HepG2 (cell line): ENCODE data around the gene GAS5. TPM values are rescaled to one million over a fixed set of nuclear protein-coding genes. Genes with fewer than 3 reads are reported as not detected.
A peak's percentile ranks its signal among the peaks of the same experiment; 100 is the strongest.

Source experiments
- AGO1 ChIP-seq: fragments of 200-400 bp; formaldehyde crosslinking; IDR thresholded peaks from 2 replicates; pipeline ENCODE4 v1.6.1; 2017; ENCODE audit warnings: mild to moderate bottlenecking, low read depth, low read length, moderate library complexity; ENCODE audit not compliant: poor library complexity, severe bottlenecking
- BHLHE40 ChIP-seq: IDR thresholded peaks from 2 replicates; pipeline ENCODE4 v1.6.1; 2011; ENCODE audit warnings: low read length, improper control_type of control experiment
- EEA1 ChIP-seq: sonication (generic); formaldehyde crosslinking; IDR thresholded peaks from 2 replicates; pipeline ENCODE4 v1.5.1; 2020; ENCODE audit warnings: mild to moderate bottlenecking, missing genetic modification reagents, borderline replicate concordance
- ETS1 ChIP-seq: sonication (generic); formaldehyde crosslinking; IDR thresholded peaks from 2 replicates; pipeline ENCODE4 v1.4.0; 2020; ENCODE audit warnings: missing genetic modification reagents
- FOXC1 ChIP-seq: sonication (generic); formaldehyde crosslinking; IDR thresholded peaks from 2 replicates; pipeline ENCODE4 v1.8.0; 2022; ENCODE audit warnings: mild to moderate bottlenecking, missing genetic modification reagents, borderline replicate concordance
- HNRNPL ChIP-seq: fragments of 200-400 bp; formaldehyde crosslinking; IDR thresholded peaks from 2 replicates; pipeline ENCODE4 v1.6.1; 2017; ENCODE audit warnings: mild to moderate bottlenecking, low read depth, low read length
- IKZF4 ChIP-seq: sonication (generic); formaldehyde crosslinking; IDR thresholded peaks from 2 replicates; pipeline ENCODE4 v1.5.1; 2020; ENCODE audit warnings: borderline replicate concordance, mild to moderate bottlenecking, low read depth, missing genetic modification reagents; ENCODE audit errors: not compliant biosample characterization
- MAFG ChIP-seq: sonication (generic); formaldehyde crosslinking; IDR thresholded peaks from 2 replicates; pipeline ENCODE4 v1.5.1; 2020; ENCODE audit warnings: mild to moderate bottlenecking, missing genetic modification reagents
- MBD4 ChIP-seq: IDR thresholded peaks from 2 replicates; pipeline ENCODE4 v1.6.1; 2012; ENCODE audit warnings: low read length, inconsistent platforms, borderline replicate concordance
- NFKBIZ ChIP-seq: IDR thresholded peaks from 2 replicates; pipeline ENCODE4 v1.6.1; 2018; ENCODE audit warnings: missing genetic modification reagents, missing compliant biosample characterization
- PBX2 ChIP-seq: IDR thresholded peaks from 2 replicates; pipeline ENCODE4 v1.6.1; 2016; ENCODE audit warnings: control low read depth
- PHF8 ChIP-seq: sonication (generic); formaldehyde crosslinking; IDR thresholded peaks from 2 replicates; pipeline ENCODE4 v1.5.0; 2020; ENCODE audit warnings: missing genetic modification reagents
- PLRG1 ChIP-seq: fragments of 450-650 bp; conservative IDR thresholded peaks from 2 replicates; pipeline ENCODE4 v1.6.1; 2016
- PRDM10 ChIP-seq: sonication (generic); formaldehyde crosslinking; IDR thresholded peaks from 2 replicates; pipeline ENCODE4 v1.4.0; 2020; ENCODE audit warnings: low read depth, missing genetic modification reagents
- ZNF431 ChIP-seq: sonication (generic); formaldehyde crosslinking; IDR thresholded peaks from 2 replicates; pipeline ENCODE4 v1.9.0; 2022; ENCODE audit warnings: missing genetic modification reagents, low read depth, mild to moderate bottlenecking, borderline replicate concordance
- ZNF484 ChIP-seq: sonication (generic); formaldehyde crosslinking; IDR thresholded peaks from 2 replicates; pipeline ENCODE4 v1.5.1; 2020; ENCODE audit warnings: mild to moderate bottlenecking, low read depth, missing genetic modification reagents, borderline replicate concordance
- ZNF530 ChIP-seq: sonication (generic); formaldehyde crosslinking; IDR thresholded peaks from 2 replicates; pipeline ENCODE4 v1.5.0; 2020; ENCODE audit warnings: low read depth, mild to moderate bottlenecking, missing genetic modification reagents
- ZNF558 ChIP-seq: sonication (generic); formaldehyde crosslinking; IDR thresholded peaks from 2 replicates; pipeline ENCODE4 v1.9.0; 2022; ENCODE audit warnings: mild to moderate bottlenecking, missing genetic modification reagents, borderline replicate concordance
- ZNF570 ChIP-seq: sonication (generic); formaldehyde crosslinking; IDR thresholded peaks from 2 replicates; pipeline ENCODE4 v1.4.0; 2020; ENCODE audit warnings: mild to moderate bottlenecking, missing genetic modification reagents, borderline replicate concordance
- ZNF639 ChIP-seq: conservative IDR thresholded peaks from 2 replicates; pipeline ENCODE4 v1.6.1; 2018; ENCODE audit warnings: missing genetic modification reagents
- ZNF672 ChIP-seq: sonication (generic); formaldehyde crosslinking; IDR thresholded peaks from 2 replicates; pipeline ENCODE4 v1.8.1; 2022; ENCODE audit warnings: missing genetic modification reagents
- ZNF678 ChIP-seq: sonication (generic); formaldehyde crosslinking; IDR thresholded peaks from 2 replicates; pipeline ENCODE4 v1.4.0; 2020; ENCODE audit warnings: mild to moderate bottlenecking, missing genetic modification reagents
- ZNF780A ChIP-seq: sonication (generic); formaldehyde crosslinking; IDR thresholded peaks from 2 replicates; pipeline ENCODE4 v1.8.0; 2022; ENCODE audit warnings: mild to moderate bottlenecking, missing genetic modification reagents, moderate library complexity
- ZSCAN31 ChIP-seq: sonication (generic); formaldehyde crosslinking; IDR thresholded peaks from 2 replicates; pipeline ENCODE4 v1.5.0; 2020; ENCODE audit warnings: low read depth, mild to moderate bottlenecking, missing genetic modification reagents
- polyA plus RNA-seq, 8 experiments: library from polyadenylated mRNA; depleted of rRNA in 3 of 8; stranded (reverse) in 7 of 8; unstranded in 1 of 8; fragments of >200 nt; fragmentation: Illumina TruSeq in 4 of 8; extraction: Trizol in 4 of 8; gene quantifications; 2 replicates each; pipeline versions ENCODE4 v1.2.1 to v1.2.3, GENCODE V29; 2011 to 2016; ENCODE audit warnings: low read depth in 4 of 8, missing spikeins in 1 of 8, mixed read lengths in 1 of 8; ENCODE audit not compliant: insufficient read depth in 1 of 8
- total RNA-seq, 5 experiments: library from RNA; depleted of rRNA; stranded (reverse); fragments of >200 nt; fragmentation: Illumina TruSeq; extraction: Trizol; gene quantifications; 2 replicates each; pipeline ENCODE4 v1.2.3, GENCODE V29; 2016; ENCODE audit warnings: low read depth in 1 of 5

Gene GAS5
- total and polyA plus RNA-seq, 2 of the 13 experiments (the other 11 are each of a cell fraction or from before 2014, with no cell fraction given), result 352 to 738 TPM

GRCh38 chr1:173867141-173867752, 542 bp downstream of the GAS5 start (continued):
- TF ChIP-seq IKZF4 (CRISPR knock-in tag), result no peak
- TF ChIP-seq ZNF780A (CRISPR knock-in tag), result no peak
- no peak for TF ChIP-seq FOXC1 (CRISPR knock-in tag)
- no peak for TF ChIP-seq NFKBIZ (CRISPR knock-in tag)
- no peak for TF ChIP-seq AGO1
- TF ChIP-seq MAFG (CRISPR knock-in tag), result no peak
- TF ChIP-seq PBX2 (CRISPR knock-in tag), result no peak
- TF ChIP-seq ZSCAN31, result no peak
- TF ChIP-seq PRDM10 (CRISPR knock-in tag), result no peak
- peak; percentile 50; the same call in 1 of the 2 replicates for TF ChIP-seq BHLHE40
- 0 out of 2 replicates have a peak, but pooled peaks have one; percentile 22 for TF ChIP-seq ZNF558
- TF ChIP-seq ZNF570 (CRISPR knock-in tag), result no peak
- no peak for TF ChIP-seq EEA1 (CRISPR knock-in tag)
- 0 out of 2 replicates have a peak, but pooled peaks have one; percentile 17 for TF ChIP-seq HNRNPL
- TF ChIP-seq ZNF431 (CRISPR knock-in tag), result peak; percentile 70; the same call in 1 of the 2 replicates
- TF ChIP-seq PLRG1, result no peak
- TF ChIP-seq ZNF678 (CRISPR knock-in tag), result no peak
- no peak for TF ChIP-seq ZNF484
- no peak for TF ChIP-seq MBD4
- TF ChIP-seq ZNF530 (CRISPR knock-in tag), result no peak
- TF ChIP-seq ZNF672 (CRISPR knock-in tag), result no peak
- TF ChIP-seq ETS1 (CRISPR knock-in tag), result no peak
- TF ChIP-seq ZNF639 (CRISPR knock-in tag), result no peak
- TF ChIP-seq PHF8, result no peak
